Astrocyte of the spinal cord (primary cell): ENCODE measurements around the gene ATOSB.

Experiments
- DNase-seq: peaks from one replicate; pipeline ENCODE4 v3.0.0; 2011; ENCODE audit warnings: low read depth, low spot score
- H3K4me3 ChIP-seq: 2 replicates; pipeline ENCODE4 v1.5.1; 2011; ENCODE audit warnings: low read depth, mild to moderate bottlenecking, low read length, moderate library complexity
- CTCF ChIP-seq: IDR thresholded peaks from 2 replicates; pipeline ENCODE4 v1.5.1; 2012; ENCODE audit warnings: low read depth, mild to moderate bottlenecking, low read length, inconsistent platforms
- in situ Hi-C: cut with HindIII; loops from 2 replicates; pipeline ENCODE4 v1.10.0; 2017; ENCODE audit warnings: low sequenced_read_pairs

Gene ATOSB

GRCh38 chr9:35136866-35137265, 21.2 kb upstream of the ATOSB start:
- H3K4me3 ChIP-seq = no peak overlapping the region
- TF ChIP-seq CTCF = no peak
- in situ Hi-C loops = no loop called here
- no peak for DNase-seq

- DNase-seq = no peak
- in situ Hi-C loops = no loop called here
- TF ChIP-seq CTCF = no peak
- no peak overlapping the region for H3K4me3 ChIP-seq
Observed at GRCh38 chr9:35135988-35136387, 20.3 kb upstream of the ATOSB start.

GRCh38 chr9:35134920-35135319, 19.3 kb upstream of the ATOSB start:
- TF ChIP-seq CTCF = no peak
- no peak overlapping the region for H3K4me3 ChIP-seq
- in situ Hi-C loops = no loop called here
- no peak for DNase-seq

DNA sequence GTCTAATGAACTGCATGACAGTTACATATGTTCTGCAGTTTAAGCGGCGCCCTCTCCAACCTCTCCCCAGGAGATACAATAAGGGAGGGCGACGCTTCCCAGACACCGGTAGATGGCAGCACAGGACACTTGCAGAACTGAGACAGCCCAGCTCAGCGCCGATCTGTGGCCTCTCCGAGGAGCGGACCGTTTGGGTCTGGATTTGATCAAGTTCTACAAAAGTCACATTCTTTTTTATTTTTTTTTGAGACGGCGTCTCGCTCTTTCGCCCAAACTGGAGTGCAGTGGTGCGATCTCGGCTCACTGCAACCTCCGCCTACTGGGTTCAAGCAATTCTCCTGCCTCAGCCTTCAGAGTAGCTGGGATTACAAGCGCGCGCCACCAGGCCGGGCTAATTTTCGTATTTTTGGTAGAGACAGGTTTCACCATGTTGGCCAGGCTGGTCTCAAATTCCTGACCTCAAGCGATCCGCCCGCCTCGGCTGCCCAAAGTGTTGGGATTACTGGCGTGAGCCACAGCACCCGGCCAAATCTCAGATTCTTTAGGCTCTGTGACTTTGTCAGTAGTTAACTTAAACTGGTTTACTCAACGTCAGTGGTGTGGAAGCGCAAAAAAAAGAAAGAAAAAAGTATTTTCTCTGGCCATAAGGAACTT, 1.4 kb upstream of the ATOSB start:
- in situ Hi-C loops = no loop called here
- peak; percentile 94 for TF ChIP-seq CTCF
- peak; percentile 91 for DNase-seq
- peak overlapping the region; percentile 88 for H3K4me3 ChIP-seq

GRCh38 chr9:35116539-35116897, 856 bp upstream of the ATOSB start:
- no peak for TF ChIP-seq CTCF
- in situ Hi-C loops = no loop called here
- DNase-seq = no peak
- peak overlapping the region; percentile 88 for H3K4me3 ChIP-seq

DNA sequence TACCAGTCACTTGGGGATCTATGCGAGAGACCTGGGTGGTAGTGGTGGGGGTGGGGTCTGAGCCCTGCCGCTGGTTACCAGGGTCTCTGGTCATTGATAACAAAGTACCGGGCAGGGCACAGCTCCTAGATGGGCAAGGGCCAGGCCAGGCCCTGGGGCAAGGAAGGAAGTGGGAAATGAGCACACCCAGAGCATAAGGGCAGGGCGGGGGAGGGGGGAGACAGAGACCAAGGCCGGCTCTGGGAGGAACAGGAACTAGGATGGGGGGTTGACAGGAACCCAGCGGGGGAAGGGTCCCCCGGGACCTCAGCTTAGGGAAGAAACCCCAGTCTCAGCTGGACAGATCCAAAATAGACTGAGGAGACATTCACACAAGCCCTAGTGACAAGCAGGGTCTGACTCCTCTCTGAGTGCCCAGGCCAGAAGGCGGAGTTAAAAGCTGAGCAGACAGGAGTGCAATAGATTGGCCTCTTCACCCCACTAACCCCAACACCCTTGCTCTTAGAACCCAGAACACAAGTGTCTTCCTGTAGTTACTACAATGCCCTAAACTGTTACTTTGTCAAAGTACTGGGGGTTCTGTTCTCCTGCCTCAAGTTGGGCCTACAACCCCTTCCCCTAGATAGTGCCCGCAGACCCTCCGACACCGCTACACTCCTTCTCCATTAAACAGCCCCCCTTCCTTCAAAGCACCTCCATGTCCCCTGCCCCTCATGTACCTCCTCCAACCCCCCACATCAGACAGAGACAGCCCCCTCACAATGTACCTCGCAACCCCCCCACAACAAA, 628 bp downstream of the ATOSB start:
- H3K4me3 ChIP-seq = peak overlapping the region; percentile 88
- DNase-seq = peak; percentile 27
- no peak for TF ChIP-seq CTCF
- in situ Hi-C loops = no loop called here
